GM18508 (cell line): Measurements from ENCODE around the gene CRYBA2.
A peak's percentile ranks its signal among the peaks of the same experiment; 100 is the strongest.

Experiments
- ATAC-seq: cut with Tn5 transposase; IDR thresholded peaks from one replicate; pipeline ENCODE4 v1.9.1; 2021; ENCODE audit warnings: moderate number of reproducible peaks; ENCODE audit not compliant: insufficient read depth, unreplicated experiment

Gene CRYBA2

DNA sequence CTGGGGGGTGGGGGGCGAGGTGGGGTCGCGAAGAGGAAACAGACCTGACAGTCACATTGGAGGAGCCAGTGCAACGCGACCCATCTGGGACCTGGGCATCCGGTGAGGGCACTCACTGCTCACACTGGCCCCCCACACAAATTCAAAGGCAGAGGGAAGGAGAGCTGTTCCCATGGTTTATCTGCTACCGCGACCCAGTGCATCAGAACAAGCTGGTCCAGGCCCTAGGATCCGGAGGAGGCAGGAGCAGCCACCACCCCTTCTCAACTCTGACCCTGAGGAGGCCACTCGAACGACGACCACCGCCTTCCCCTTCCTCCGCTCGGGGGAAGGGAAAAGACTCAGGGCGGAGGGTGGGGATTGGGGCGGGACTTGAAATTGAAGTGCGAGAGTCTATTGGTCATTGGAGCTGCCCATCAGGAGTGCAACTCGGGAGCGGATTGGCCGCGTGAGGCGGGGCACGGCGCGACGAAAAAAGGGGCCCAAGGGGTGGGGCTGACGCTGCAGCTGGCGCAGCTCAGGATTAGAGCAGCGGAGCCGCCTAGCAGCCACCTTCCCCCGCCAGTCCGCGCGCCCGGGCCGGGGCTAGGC is 34.0 kb downstream of the CRYBA2 start, which contains the start of gene CDK5R2:
Gene CDK5R2, plus strand, starts transcription at position 526 of the 591 bp plus-strand sequence. CDS start 155 bp downstream, outside the sequence.
- peak; percentile 64 for ATAC-seq

DNA sequence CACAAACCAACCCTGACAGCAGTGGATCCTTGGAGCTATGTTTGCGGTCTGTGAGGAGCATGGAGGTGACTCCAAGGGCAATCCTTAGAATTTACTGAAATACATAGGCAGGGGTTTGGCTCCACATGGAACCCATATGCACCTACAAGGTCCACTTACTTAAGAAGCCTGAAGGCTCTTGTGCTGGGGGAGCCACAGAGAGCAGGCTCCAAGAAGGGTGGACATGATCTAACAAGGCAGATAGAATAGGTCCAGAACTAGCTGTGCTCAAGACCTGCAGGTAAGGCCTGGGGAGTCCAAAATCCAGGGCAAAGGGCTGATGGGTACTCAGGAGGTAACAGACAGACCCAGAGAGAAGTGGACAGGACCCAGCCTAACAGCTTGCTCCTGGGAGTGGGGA is 34.9 kb downstream of the CRYBA2 start:
- no peak for ATAC-seq

DNA sequence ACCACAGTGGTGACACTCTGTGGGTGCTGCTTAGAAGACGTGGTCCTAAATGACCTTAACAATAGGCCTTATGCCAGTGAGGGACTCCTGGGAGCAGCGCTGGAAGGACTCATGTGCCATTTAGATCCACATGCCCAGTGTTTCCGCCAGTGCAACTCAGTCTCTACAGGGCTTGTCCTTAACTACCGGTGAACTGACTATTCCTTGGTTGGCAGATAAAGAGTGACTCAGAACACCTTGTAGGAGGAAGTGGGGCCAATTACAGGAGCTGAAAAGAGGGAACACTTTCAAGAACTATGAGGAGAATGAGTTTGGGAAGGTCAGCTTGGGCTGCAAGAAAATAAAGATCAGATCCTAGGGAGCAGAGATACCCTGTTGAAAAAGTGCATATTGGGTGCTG is 35.6 kb downstream of the CRYBA2 start:
- no peak for ATAC-seq

DNA sequence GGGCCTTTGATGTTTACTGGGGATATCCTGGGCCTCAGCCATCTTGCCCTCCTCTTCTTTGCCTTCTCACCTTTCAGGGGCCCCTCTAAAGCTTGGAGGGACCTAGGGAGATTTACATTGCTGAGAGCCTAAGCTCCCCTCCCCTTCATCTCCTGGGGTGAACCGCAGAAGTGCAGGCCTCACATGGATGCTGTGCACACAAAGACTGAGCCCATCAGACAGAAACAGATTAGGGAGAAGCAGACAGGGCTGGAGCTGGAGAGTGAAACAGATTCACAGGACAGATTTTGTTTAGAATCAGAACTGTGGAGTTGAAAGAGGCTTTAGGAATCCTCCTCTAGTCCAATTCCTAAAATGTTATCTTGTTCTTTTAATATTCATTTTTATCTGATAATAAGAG is 37.2 kb downstream of the CRYBA2 start:
- no peak for ATAC-seq

GRCh38 chr2:218954541-218955300 is 38.5 kb downstream of the CRYBA2 start:
- ATAC-seq = no peak

- no peak for ATAC-seq
These were observed 39.8 kb downstream of the CRYBA2 start for GRCh38 chr2:218953366-218953954.

DNA sequence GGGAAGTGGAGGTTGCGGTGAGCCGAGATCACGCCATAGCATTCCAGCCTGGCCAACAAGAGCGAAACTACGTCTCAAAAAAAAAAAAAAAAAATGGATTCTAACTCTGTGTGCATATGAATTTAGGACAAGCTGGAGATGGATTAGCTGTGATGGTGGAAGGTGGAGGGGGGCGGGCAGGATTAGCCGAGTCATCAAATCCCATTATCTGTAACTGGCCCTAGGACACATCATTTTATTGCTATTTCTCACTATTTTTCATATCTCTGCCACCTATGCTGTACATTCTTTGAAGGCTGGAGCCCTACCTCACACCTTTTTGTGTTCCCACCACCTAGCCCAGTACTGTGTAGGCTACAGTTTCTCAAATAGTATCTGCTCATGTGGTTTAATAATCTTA is 41.1 kb downstream of the CRYBA2 start:
- no peak for ATAC-seq

DNA sequence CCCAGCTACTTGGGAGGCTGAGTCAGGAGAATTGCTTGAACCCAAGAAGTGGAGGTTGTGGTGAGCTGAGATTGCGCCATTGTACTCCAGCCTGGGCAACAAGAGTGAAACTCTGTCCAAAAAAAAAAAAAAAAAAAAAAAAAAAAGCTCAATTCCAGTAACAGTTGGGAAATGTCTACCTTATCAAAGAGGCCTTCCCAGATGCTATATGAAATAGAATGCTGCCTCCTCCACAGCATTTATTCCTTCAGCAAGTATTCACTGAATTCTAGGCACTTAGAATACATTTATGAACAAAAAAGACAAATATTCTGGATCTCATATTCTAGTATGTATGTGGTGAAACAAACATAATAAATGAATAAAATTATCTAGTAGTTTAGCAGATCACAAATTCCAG is 46.6 kb downstream of the CRYBA2 start:
- ATAC-seq = no peak

GRCh38 chr2:218944759-218945404 is 48.3 kb downstream of the CRYBA2 start:
- ATAC-seq = no peak
